OCI-LY1 (cell line): Measurements from ENCODE around the gene YRDC.

Experiments used
- CTCF ChIP-seq: fragments of 200-600 bp; sonication (generic), shearing (Covaris generic); IDR thresholded peaks from 2 replicates; pipeline ENCODE4 v1.5.1; 2017; ENCODE audit warnings: mild to moderate bottlenecking, antibody characterized with exemption, low read length, moderate library complexity, mixed read lengths
- EZH2 ChIP-seq: fragments of 200-600 bp; sonication (generic), shearing (Covaris generic); IDR thresholded peaks from 2 replicates; pipeline ENCODE4 v1.8.0; 2017; ENCODE audit warnings: borderline replicate concordance, mixed run types, mild to moderate bottlenecking, antibody characterized with exemption, low read length, moderate library complexity, mixed read lengths

- TF ChIP-seq CTCF (no peak), EZH2 (no peak)
Measured at GRCh38 chr1:37851782-37852210, 43.8 kb upstream of the YRDC start.
